GM19351 (cell line): ENCODE data around the gene SUGP1.
"Not testable (repeated sequence)": the region's sequence is repeated elsewhere in the genome, so short reads cannot be mapped to it uniquely, and the experiment has no call there.

ENCODE experiments used
- ATAC-seq: cut with Tn5 transposase; IDR thresholded peaks from one replicate; pipeline ENCODE4 v1.9.1; 2021; ENCODE audit warnings: mild to moderate bottlenecking, moderate library complexity; ENCODE audit not compliant: unreplicated experiment

SUGP1 gene, protein sequence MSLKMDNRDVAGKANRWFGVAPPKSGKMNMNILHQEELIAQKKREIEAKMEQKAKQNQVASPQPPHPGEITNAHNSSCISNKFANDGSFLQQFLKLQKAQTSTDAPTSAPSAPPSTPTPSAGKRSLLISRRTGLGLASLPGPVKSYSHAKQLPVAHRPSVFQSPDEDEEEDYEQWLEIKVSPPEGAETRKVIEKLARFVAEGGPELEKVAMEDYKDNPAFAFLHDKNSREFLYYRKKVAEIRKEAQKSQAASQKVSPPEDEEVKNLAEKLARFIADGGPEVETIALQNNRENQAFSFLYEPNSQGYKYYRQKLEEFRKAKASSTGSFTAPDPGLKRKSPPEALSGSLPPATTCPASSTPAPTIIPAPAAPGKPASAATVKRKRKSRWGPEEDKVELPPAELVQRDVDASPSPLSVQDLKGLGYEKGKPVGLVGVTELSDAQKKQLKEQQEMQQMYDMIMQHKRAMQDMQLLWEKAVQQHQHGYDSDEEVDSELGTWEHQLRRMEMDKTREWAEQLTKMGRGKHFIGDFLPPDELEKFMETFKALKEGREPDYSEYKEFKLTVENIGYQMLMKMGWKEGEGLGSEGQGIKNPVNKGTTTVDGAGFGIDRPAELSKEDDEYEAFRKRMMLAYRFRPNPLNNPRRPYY

DNA sequence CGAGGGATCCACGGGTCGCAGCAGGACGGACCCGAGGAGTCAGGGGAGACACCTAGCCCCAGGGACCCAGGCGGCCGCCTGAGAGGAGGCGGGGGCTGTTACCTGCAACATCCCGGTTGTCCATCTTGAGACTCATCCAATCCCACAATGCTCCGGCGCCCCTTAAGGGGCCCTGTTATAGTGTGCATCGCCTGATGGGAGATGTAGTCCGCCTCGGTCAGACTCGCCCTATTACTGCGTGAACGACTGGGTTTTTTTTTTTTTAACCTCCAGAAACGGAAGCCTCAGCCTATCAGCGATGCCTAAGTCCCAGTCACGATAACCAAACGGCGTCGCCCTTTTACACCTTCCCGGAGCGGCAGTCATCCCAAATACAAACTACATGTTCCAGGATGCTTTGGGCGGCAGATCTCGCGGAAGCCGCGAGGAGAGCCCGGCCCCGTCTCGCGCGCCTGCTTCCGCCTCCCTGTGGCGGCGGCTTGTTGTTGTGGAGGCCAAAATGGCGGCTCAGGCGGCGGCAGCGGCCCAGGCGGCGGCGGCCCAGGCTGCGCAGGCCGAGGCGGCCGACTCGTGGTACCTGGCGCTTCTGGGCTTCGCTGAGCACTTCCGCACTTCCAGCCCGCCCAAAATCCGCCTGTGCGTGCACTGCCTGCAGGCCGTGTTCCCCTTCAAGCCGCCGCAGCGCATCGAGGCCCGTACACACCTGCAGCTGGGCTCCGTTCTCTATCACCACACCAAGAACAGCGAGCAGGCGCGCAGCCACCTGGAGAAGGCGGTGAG lies at the start of gene SUGP1, which contains the start of gene MAU2:
TSS of gene SUGP1 (minus strand) at position 149 of the 780 bp plus-strand sequence. CDS start at position 136, 13 bp downstream.
TSS of gene MAU2 (plus strand) at position 469 of the 780 bp plus-strand sequence. CDS start at position 500, 31 bp downstream.
- peak; percentile 88 for ATAC-seq

DNA sequence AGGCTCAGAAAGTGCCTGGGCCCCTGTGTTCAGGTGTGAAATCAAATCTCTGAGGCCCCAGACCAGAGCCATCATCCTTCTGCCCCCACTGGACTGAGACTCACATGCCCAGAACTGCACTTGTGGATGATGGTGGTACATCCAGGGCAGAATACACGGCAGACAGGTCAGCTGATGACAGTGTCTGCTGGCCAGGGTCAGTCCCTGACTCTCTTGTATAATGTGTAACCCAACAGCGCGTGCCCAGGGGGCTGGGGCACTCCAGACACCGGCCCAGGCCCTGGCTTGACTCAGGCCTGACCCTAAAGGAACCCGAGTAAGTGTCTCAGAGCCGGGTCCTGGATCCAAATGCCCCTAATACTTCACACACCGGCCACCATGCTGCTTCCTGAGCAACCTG lies 47.8 kb upstream of the SUGP1 start:
- no peak for ATAC-seq

DNA sequence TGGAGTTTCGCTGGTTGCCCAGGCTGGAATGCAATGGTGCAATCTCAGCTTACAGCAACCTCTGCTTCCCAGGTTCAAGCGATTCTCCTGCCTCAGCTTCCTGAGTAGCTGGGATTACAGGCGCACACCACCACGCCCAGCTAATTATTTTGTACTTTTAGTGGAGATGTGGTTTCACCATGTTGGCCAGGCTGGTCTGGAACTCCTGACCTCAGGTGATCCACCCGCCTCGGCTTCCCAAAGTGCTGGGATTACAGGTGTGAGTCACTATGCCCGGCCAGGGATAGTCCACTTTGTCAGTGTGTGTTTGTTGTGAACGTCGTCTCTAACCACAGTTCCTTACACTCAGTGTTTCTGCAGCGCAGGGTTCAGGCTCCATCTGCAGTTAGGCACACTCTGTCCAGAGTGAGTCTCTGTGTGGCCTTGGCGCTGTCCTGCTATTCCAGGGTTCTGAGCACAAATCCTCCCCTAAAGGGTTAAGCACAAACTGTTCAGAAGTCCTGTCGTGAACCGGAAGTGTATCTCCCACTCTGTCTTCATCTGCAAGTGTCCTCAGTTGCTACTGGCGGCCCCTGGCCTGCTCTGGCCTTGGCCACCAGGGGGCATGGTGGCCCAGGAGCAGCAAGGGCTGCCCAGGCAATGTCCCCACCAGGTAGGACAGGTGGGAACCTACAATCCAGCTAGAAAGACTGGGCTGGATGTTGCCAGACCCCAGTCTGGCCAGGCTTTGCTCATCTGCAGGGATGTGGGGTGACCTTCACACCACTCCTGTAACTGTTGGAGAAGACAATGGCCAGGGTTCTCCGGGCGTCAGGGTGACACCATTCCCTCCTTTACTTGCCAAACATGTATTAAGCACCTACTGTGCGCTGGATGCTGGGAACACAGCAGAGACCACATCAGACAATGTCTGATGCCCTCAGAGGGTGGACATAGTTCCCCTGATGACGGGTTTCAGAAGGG lies 46.4 kb upstream of the SUGP1 start:
- ATAC-seq, result peak; percentile 87

DNA sequence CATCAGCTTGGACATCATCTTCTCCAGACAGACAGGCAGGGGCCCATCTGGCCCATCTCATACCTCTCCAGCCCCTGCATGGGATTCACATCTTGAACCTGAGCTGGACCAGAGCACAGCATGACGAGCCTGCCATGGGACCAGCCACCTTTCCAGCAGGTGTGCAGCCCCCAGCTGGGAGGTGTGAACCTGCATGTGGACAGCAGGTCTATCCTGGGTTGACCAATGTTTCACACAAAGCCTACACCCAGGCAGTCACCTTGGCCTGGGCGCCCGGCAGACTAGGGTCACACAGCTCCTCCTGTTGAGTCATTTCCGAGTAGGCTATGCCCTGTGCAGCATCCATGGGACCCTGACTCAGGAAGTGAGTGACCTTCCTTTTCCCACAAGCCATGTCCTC lies 41.8 kb upstream of the SUGP1 start:
- ATAC-seq, result no peak

DNA sequence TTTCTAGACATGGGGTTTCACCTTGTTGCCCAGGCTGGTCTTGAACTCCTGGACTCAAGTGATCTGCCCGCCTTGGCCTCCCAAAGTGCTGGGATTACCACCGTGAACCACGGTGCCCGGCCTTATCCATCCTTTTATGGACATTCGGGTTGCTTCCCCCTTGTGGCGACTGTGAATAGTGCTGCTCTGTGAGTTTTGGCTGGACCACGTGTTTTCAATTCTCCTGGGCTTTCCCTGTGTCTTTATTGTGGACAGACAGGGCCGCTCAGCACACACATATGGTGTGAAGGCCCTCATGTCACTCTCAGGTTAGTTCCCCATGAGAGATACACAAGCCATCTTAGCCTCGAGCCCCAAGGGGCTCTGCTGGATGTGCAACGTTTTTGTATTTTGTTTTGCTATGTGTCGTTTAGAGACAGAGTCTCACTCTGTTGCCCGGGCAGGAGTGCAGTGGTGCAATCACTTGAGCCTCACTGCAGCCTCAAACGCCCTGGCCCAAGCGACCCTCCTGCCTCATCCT lies 40.8 kb upstream of the SUGP1 start:
- peak; percentile 72 for ATAC-seq

DNA sequence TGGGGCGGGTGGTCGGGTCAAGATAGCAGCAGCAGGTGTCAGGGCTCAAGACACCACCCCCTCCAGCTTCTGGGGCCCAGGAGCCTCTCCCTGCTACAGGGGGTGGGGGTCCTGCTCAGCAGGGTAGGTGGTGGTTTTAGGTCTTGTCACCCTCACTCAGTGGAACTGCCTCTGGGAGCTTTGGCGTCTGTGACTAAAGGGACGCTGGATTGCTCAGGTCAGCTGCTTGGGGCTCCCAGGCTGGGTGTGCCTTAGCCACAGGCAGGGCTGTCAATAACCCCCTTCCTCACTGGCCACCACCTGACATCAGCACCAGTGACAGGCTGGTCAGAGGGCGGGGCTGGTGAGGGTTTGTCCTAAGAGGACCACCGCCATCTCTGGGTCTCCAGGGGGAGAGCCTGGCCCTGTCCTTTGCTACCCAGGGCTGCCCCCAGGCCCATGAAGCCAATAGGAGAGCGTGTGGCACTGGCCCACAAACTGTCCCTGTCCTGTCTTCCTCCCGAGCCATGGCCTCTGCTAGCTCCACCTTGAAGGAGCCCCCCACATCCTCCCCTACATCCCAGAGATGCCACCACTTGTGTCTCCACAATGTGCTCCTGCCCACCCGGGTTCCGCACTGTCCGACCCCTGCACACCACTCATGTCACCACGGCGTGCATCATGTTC lies 36.7 kb upstream of the SUGP1 start:
- ATAC-seq, result no peak

DNA sequence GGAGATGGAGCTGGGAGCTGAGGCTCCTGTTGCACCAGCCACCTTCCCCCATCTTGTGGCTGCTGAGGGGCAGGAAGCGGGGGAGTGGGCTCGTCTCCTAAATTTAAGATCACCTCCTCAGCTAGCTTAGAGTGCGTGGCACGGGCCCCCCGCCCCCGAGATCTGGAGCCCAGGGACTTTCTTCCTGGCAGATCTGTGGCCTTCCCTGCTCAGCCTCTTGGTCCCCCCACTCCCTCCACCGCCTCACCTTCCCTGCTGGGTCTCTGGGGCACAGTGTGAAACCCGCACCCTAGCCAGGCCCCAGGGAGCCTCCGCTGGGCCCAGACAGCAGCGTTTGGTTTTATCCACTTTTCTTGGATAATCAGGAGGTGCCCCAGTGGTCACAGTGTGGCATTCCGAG lies 36.2 kb upstream of the SUGP1 start:
- ATAC-seq, result no peak

DNA sequence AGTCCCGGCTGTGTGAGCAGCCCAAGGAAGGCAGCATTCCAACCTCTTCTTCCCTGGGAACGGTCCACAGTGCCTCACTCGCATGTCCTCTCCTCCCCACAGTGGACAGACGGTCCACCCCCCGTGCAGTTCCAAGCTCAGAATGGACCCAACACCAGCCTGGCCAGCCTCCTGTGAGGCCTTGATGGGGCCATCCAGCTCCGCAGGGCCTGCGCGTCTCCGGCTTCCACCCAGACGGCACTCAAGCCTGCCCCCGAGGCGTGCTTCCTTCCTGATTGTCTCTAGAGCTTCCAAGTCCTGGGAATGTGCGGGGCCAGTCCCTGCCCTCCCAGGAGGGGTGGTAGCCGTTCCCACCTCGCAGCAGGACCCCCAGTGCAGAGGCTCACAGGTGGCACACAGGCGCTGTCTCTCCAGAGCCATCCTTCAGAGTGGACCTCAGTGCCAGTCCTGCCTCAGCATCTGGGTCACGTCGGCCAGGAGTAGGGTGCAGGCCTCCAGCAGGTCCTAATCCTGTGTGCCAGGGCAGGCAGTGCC lies 35.4 kb upstream of the SUGP1 start:
- no peak for ATAC-seq

DNA sequence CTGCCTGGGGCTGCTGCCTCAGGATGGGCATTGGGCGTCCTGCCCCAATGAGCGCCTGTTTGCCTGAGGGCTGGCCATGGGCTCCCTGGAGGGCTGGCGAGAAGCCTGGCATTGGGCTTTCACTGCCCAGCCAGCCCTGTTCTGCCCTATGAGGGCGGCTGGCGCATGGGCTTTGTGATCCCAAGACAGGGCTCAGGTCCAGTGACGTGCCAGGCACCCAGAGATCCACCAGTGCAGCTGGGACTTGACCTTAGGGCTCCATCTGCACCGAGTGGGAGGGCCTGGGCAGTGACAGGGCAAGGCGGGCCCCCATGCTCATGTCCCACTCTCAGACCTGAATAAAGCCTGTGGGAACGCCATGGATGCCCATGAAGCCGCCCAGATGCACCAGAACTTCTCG lies 34.6 kb upstream of the SUGP1 start:
- ATAC-seq, result no peak

DNA sequence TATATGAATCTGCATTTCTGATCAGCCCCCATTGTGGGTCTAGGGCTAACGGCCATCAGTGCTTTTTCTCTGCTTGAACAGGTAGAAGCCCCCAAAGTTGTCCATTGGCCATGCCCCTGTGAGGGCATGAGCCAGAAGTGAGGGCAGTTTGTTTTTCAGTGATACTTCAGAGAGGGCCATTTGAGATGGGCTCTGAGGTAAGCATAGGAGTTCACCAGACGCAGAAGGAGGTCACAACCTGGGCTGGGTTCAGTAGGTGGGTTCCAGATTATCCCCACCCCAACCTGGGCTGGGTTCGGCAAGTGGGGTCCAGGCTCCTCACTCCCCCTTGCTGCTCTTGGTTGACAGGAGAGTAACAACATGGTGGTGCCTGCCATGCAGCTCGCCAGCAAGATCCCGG lies 33.7 kb upstream of the SUGP1 start:
- no peak for ATAC-seq

DNA sequence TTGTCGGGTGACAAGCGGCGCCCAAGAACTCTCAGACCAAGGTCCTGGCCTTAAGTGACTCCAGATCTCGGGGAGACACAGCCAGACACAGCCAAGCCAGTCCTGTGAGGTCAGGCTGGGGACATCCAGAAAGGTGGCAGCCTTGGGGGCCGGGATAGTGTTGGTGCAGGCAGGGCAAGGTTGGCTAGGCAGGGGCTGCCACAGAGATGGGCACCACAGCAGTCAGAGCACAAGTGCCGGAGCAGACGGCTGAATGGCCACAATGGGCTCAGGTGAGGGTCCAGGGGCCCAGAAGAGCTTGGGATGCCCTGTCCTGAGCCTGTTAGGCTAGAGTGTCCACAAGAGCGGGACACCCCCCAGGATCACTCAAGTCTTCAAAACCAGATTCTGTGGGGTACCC lies 32.5 kb upstream of the SUGP1 start:
- no peak for ATAC-seq

DNA sequence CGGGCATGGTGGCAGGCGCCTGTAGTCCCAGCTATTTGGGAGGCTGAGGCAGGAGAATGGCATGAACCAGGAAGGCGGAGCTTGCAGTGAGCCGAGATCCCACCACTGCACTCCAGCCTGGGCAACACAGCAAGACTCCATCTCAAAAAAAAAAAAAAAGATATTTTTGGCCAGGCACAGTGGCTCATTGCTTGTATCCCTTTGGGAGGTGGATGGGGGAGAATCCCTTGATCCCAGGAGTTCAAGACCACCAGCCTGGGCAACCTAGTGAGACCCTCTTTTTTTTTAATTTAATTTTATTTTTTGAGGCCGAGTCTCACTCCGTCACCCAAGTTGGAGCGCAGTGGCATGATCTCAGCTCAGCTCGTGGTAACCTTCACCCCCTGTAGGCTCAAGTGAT lies 30.4 kb upstream of the SUGP1 start:
- ATAC-seq, result not testable (repeated sequence)

DNA sequence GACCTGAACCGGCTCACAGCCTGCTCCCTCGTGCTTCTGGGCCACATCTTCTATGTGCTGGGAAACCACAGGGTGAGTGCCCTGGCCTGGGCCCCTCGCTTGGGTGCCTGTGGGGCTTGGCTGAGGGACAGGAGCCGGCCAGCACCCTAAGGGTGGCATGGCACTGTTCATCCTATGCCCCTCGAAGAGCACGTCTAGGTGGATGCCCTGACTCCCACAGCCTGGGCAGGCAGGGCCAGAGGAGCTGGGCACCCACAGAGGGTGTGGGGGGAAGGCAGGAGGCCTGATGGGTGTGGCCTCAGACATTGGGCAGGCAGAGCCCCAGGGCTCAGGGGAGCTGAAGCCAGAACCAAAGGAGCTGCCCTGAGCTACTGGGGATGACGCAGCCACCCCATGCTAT lies 29.1 kb upstream of the SUGP1 start:
- ATAC-seq, result no peak

DNA sequence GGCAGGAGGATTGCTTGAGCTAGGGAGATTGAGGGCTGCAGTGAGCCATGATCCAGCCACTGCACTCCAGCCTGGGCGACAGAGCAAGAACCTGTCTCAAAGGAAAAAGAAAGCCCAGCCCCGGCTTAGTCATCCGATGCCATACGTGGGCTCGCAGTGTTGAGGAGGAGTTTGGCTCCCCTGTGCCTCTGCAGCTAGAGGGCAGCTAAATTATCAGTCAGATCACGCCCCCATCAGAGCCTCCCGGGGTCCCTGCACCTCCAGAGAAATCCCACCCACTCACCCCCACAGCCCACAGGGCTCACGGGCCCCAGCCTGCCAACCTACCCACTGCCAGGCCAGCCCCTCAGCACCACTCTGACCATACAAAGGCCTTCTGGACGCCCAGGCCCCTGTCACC lies 28.0 kb upstream of the SUGP1 start:
- no peak for ATAC-seq

DNA sequence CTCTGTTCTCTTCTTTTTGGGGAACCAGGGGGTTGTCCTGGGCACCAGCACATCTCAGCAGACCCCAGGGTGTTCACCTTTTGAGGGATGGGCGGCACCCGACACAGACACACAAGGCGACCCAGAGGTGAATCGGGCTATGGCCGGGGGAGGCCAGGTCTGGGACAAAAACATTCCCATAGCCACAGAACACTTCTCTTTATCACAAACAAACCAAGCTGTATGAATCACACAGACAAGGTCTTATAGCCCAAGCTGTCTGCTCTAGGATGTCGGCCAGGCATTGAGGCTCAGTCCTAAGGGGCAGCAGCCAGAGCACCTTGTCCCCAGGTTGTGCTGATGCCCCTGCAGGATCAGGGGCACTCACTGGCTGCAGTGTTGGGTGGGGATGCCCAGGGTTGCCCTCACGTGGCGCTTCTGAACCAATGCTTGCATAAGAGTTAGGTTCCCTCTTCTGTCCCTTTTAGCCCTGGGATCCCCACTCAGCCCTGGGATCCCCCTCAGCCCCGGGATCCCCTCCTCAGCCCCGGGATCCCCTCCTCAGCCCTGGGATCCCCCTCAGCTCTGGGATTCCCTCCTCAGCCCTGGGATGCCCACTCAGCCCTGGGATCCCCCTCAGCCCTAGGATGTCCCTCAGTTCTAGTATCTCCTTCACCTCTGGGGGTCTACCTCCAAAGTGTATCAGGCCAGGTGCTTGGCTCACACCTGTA lies 27.2 kb upstream of the SUGP1 start:
- no peak for ATAC-seq

DNA sequence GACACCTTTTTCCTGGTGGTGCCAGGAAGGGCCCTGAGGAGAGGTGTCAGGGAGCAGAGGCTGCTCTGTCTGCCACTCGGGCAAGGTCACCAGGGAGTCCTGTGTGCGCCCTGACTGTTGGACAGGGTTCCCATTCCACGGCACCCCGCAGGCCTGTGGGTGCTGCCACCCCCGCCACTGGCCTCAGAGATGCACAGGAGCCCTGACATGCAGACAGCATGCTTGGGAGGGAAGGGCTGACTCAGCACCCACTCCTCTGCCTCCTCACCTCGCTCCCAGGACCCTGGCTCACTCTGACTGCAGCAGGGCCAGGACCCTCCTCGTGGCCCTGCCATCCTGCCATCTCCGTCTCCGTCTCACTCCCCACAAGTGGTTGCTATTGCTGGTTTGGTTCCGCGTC lies 25.7 kb upstream of the SUGP1 start:
- no peak for ATAC-seq

DNA sequence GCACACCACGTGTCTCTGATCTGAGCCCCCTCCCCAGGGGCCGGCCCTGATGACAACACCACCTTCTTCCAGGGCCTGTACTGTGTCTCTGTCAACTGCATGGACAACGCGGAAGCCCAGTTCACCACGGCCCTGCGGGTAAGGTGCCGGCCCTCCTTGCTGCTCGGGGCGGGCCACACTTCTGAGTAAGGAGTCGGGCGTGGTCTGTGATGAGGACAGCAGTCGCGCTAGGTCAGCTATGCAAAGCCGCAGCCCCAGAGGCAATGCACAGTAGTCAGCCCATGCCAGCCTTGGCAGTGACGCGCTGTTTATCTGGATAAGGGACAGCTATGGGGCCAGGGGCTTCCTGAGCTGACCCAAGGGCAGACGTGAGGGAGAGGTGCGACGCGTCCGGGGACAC lies 24.9 kb upstream of the SUGP1 start:
- ATAC-seq, result no peak

DNA sequence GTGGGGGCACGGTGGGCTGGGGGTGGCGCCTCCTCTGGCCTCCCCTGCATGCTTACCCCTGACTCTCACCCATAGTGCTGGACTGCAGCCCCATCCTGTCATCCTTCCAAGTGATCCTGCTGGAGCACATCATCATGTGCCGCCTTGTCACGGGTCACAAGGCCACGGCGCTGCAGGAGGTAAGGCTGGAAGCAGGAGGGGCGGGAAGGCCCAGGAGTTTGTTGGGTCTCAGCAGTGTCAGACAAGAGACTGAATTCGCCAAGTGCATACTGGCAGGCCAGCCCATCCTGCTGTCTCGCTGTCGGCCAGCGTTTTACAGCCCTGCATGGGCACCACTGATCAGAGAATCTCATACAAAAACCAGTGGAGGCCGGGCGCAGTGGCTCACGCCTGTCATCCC lies 23.5 kb upstream of the SUGP1 start:
- ATAC-seq, result no peak

DNA sequence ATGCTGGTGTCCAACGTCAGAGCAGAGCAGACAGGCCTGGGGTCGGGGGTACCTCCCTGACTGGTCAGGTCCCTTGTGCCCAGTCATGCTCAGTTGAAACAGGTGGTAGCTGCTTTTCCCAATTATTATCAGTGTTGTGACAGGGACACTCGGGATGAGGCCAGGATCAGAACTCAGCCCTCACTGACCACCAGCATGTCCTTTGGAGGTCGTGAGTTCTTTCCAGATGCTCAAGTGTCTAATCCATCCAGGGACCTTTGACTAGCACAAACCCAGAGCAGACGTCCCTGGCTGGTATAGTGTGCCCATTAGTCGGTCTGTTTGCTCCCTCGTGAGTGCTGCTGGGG lies 22.7 kb upstream of the SUGP1 start:
- ATAC-seq, result no peak
